ENCODE data around the gene UCMA. TPM values are rescaled to one million over a fixed set of nuclear protein-coding genes. Genes with fewer than 3 reads are reported as not detected.

The UCMA gene
- total RNA-seq, 4 donors from 2014 or later = not detected

GRCh38 chr10:13224210-13224995, 9.8 kb downstream of the UCMA start:
- TF ChIP-seq CTCF (IDR thresholded peaks at IDR 0.05) (no peak), POLR2A (IDR thresholded peaks at IDR 0.05) (no peak)
- Histone ChIP-seq H3K9me3 (no peaks in the 10 kb centered on the region), H3K36me3 (no peaks in the 10 kb centered on the region), H3K4me1 (peaks cover 0 to 5% (median 0%) of the 10 kb centered on the region in 3 donors), H3K27ac (no peak overlapping the region), H3K27me3 (no peaks in the 10 kb centered on the region), H3K4me3 (no peak overlapping the region)
- intact Hi-C loops (cut with DNase I) = no loop called here
- 80 to 85% methylated on average over 10 to 11 of the region's 11 CpGs for whole genome bisulfite sequencing, 2 donors
- DNase-seq = no peak

- H3K4me3 ChIP-seq = no peak overlapping the region
- no peaks in the 10 kb centered on the region for H3K36me3 ChIP-seq
- peaks cover 0 to 5% (median 0%) of the 10 kb centered on the region in 3 donors for H3K4me1 ChIP-seq
- 88 to 91% methylated on average over 9 of the region's 9 CpGs for WGBS, 2 donors
- TF ChIP-seq CTCF (IDR thresholded peaks at IDR 0.05) (no peak), POLR2A (IDR thresholded peaks at IDR 0.05) (no peak)
- intact Hi-C loops (cut with DNase I) = no loop called here
- H3K27ac ChIP-seq = no peak overlapping the region
- no peak for DNase-seq
- no peaks in the 10 kb centered on the region for H3K9me3 ChIP-seq
- H3K27me3 ChIP-seq = no peaks in the 10 kb centered on the region
Measured at GRCh38 chr10:13223241-13223640, 10.9 kb downstream of the UCMA start.

GRCh38 chr10:13222566-13222965, 11.6 kb downstream of the UCMA start:
- 89 to 90% methylated on average over 6 to 7 of the region's 7 CpGs for WGBS, 2 donors
- TF ChIP-seq CTCF (IDR thresholded peaks at IDR 0.05) (no peak), POLR2A (IDR thresholded peaks at IDR 0.05) (no peak)
- Histone ChIP-seq H3K27ac (no peak overlapping the region), H3K27me3 (no peaks in the 10 kb centered on the region), H3K36me3 (no peaks in the 10 kb centered on the region), H3K9me3 (no peaks in the 10 kb centered on the region), H3K4me3 (no peak overlapping the region), H3K4me1 (peaks cover 0 to 5% (median 0%) of the 10 kb centered on the region in 3 donors)
- intact Hi-C loops (cut with DNase I) = no loop called here
- no peak for DNase-seq

- Histone ChIP-seq H3K36me3 (no peaks in the 10 kb centered on the region), H3K4me1 (peaks cover 0 to 5% (median 0%) of the 10 kb centered on the region in 3 donors), H3K27me3 (no peaks in the 10 kb centered on the region), H3K27ac (no peak overlapping the region), H3K9me3 (no peaks in the 10 kb centered on the region), H3K4me3 (no peak overlapping the region)
- intact Hi-C loops (cut with DNase I) = no loop called here
- TF ChIP-seq POLR2A (IDR thresholded peaks at IDR 0.05) (no peak), CTCF (IDR thresholded peaks at IDR 0.05) (no peak)
- no peak for DNase-seq
- WGBS, 2 donors = 81 to 85% methylated on average over 3 to 5 of the region's 6 CpGs
Measured at GRCh38 chr10:13222151-13222550, 12.0 kb downstream of the UCMA start.

GRCh38 chr10:13221572-13221971, 12.6 kb downstream of the UCMA start:
- Histone ChIP-seq H3K27ac (no peak overlapping the region), H3K9me3 (no peaks in the 10 kb centered on the region), H3K4me3 (no peak overlapping the region), H3K27me3 (no peaks in the 10 kb centered on the region), H3K4me1 (peaks cover 0 to 5% (median 0%) of the 10 kb centered on the region in 3 donors), H3K36me3 (no peaks in the 10 kb centered on the region)
- intact Hi-C loops (cut with DNase I) = no loop called here
- TF ChIP-seq POLR2A (IDR thresholded peaks at IDR 0.05) (no peak), CTCF (IDR thresholded peaks at IDR 0.05) (no peak)
- no peak for DNase-seq
- 43 to 62% methylated on average over 8 of the region's 8 CpGs for WGBS, 2 donors
